Measurements from ENCODE around the gene FOXF2. TPM values are rescaled to one million over a fixed set of nuclear protein-coding genes. Genes with fewer than 3 reads are reported as not detected.

The FOXF2 gene
- total and polyA plus RNA-seq, 2 of the 4 experiments (the other 2 are of a cell fraction) = 2.5 to 16.3 TPM

DNA sequence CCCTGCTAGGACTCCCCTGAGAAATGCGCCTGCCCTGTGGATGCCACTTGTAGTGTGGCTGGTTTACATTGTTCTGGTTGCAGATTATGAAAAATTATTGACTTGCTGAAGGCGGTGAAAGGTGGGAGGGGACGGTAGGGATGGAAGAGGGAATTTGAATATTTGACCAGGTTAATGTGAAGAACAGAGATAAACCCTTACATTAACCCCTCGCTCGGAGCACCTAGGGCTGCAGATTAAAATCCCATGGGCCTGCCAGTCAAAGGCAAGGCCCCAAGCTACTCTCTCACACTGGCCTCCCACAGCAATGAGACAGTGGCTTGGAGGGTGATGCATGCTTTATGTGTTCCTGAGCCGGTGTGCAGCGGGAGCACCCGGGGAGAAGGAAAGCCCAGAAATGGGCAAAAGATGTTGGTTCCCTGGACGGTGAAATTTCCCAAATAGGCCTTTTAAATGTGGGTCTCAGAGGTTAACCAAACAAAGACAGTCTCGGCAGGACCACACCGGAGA lies 2.5 kb downstream of the FOXF2 start:
- peak; percentile 41; the same call in 1 of the 2 replicates for TF ChIP-seq POLR2A (IDR thresholded peaks at IDR 0.05; ENCODE audit: low read depth, low read length)
- TF ChIP-seq USF2 (IDR thresholded peaks at IDR 0.05; ENCODE audit: low read depth, low read length) = no peak
- Histone ChIP-seq H3K18ac (ENCODE audit: low read depth, low read length) (peak overlapping the region; percentile 24), H2AK9ac (replicated peaks; ENCODE audit: low read depth, low read length, poor library complexity) (peak overlapping the region; percentile 59), H3K4me2 (ENCODE audit: low read depth, low read length) (peak overlapping the region; percentile 95), H4K20me1 (ENCODE audit: insufficient read depth, low read length) (peaks cover 13% of the 10 kb centered on the region; the same call in 1 of the 2 replicates), H3K4me3 (ENCODE audit: insufficient read depth, low read depth, low read length) (peak overlapping the region; percentile 58), H2BK15ac (ENCODE audit: low read depth, low read length) (no peak overlapping the region), H4K5ac (ENCODE audit: low read depth, low read length) (no peak overlapping the region), H2AK5ac (ENCODE audit: low read depth, low read length) (peak overlapping the region; percentile 43; the same call in 1 of the 2 replicates), H2BK20ac (ENCODE audit: low read depth, low read length) (no peak overlapping the region), H4K8ac (ENCODE audit: low read depth in 2 of 2, low read length in 2 of 2) (no peak overlapping the region; a peak in 1 of 4 replicates), H3K27me3 (ENCODE audit: control insufficient read depth, insufficient read depth, low read length) (no peaks in the 10 kb centered on the region), H4K91ac (ENCODE audit: insufficient read depth, low read depth, low read length) (peak overlapping the region; percentile 31; the same call in 1 of the 2 replicates), H3K14ac (replicated peaks; ENCODE audit: low read depth, low read length) (peak overlapping the region; percentile 91), H2AFZ (replicated peaks; ENCODE audit: low read length, poor library complexity) (peak overlapping the region; percentile 52), H3K9me1 (ENCODE audit: insufficient read depth, low read length) (0 out of 2 replicates have a peak, but pooled peaks cover 3% of the 10 kb centered on the region), H3K79me1 (ENCODE audit: low read depth in 1 of 2, low read length in 2 of 2) (peaks cover 13 to 19% of the 10 kb centered on the region in 2 experiments), H3K9ac (ENCODE audit: low read depth, low read length) (peak overlapping the region; percentile 88), H3K4me1 (ENCODE audit: control insufficient read depth, insufficient read depth, low read length) (peaks cover 17% of the 10 kb centered on the region), H2BK5ac (ENCODE audit: low read depth, low read length, poor library complexity, severe bottlenecking) (peak overlapping the region; percentile 75), H3K9me3 (ENCODE audit: control insufficient read depth, insufficient read depth, low read length) (no peaks in the 10 kb centered on the region), H3K4ac (ENCODE audit: low read depth, low read length) (peak overlapping the region; percentile 71), H3K23ac (ENCODE audit: low read depth, low read length) (peak overlapping the region; percentile 98), H3K27ac (ENCODE audit: insufficient read depth, low read length) (peak overlapping the region; percentile 98; the same call in 1 of the 2 replicates), H3K56ac (ENCODE audit: extremely low read depth, insufficient read depth, low read length) (peak overlapping the region; percentile 70; the same call in 1 of the 2 replicates), H3K36me3 (ENCODE audit: control insufficient read depth, insufficient read depth, low read length) (peaks cover 6% of the 10 kb centered on the region), H2BK120ac (ENCODE audit: low read depth, low read length) (0 out of 2 replicates have a peak overlapping the region, but pooled peaks have one; percentile 10)
- in situ Hi-C loops (cut with MboI; ENCODE audit: low sequenced_read_pairs) = loop anchor here (10.0 to 25.0 kb wide), 2 partner anchors 480 to 797 kb away; no protein-coding TSS in a partner anchor
- BruUV-seq (replicated peaks) = no TSS peak
- DNase-seq (peak; percentile 69), ATAC-seq (ENCODE audit: low read depth) (no peak)
- ChIA-PET POLR2A (ENCODE audit: unreplicated experiment) (no interaction called here), CTCF (no interaction called here)
- 13 to 100% methylated on average over 2 to 3 of the region's 11 CpGs for WGBS, 2 experiments (ENCODE audit: extremely low coverage in 2 of 2, insufficient read length in 1 of 2)
- dilution Hi-C loops (cut with HindIII; ENCODE audit: low sequenced_read_pairs, unreplicated experiment) = no loop called here
- intact Hi-C loops (cut with micrococcal nuclease) = no loop called here

Data from IMR-90 (cell line).